GM10266 (cell line): ENCODE results near the gene SLC16A10.

ENCODE experiments used
- DNase-seq: peaks from one replicate; pipeline ENCODE4 v3.0.0; 2012; ENCODE audit errors: extremely low spot score
- CTCF ChIP-seq: IDR thresholded peaks from 2 replicates; pipeline ENCODE4 v1.5.1; 2012; ENCODE audit warnings: mild to moderate bottlenecking, low read depth; ENCODE audit not compliant: control insufficient read depth, insufficient read depth; ENCODE audit errors: missing control alignments

The SLC16A10 gene

GRCh38 chr6:111208933-111209332 lies 121.6 kb downstream of the SLC16A10 start:
- no peak for TF ChIP-seq CTCF
- DNase-seq, result no peak

DNA sequence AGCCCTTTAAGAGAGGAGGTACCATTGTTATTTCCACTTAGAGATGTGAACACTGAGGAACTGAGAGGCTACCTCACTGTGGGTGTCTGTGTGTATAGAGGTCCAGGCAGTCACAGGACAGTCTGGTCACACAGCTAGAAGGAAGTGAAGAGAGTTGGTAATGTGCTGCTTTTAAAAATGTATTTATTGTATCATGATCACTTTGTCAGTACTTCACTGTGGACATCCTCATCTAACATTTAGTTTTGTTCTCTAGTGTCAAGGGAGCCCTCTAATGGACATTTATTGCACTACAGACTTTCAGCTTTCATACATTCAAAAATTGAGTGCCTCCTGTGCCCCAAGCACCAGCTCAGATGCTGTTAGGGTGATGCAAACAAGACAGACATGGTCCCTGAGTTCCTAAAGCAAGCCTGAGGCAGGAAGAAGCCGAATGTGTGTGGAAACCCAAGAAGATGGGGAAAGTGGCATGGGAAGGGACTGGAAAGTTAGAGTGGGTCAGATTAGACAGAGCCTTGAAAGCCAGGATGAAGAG lies 123.0 kb downstream of the SLC16A10 start:
- peak; percentile 67 for TF ChIP-seq CTCF
- DNase-seq, result peak; percentile 59

- no peak for TF ChIP-seq CTCF
- no peak for DNase-seq
These were observed 124.2 kb downstream of the SLC16A10 start for GRCh38 chr6:111211411-111212030.

DNA sequence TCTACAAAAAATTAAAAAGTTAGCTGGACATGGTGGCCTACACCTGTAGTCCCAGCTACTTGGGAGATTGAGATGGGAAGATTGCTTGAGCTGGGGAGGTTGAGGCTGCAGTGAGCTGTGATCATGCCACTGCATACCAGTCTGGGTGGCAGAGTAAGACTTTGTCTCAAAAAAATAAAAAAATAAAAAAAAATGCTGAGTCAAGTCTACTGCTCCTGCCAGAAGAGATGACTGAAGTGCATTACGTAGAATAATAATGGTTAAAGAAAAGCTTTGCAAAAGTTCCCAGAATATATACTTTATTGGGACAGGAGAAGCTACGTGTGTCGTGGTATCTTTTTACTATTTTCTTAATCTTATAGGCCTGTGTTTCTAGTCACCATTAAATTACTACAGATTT lies 125.3 kb downstream of the SLC16A10 start:
- no peak for TF ChIP-seq CTCF
- no peak for DNase-seq

GRCh38 chr6:111215131-111215530 lies 127.8 kb downstream of the SLC16A10 start:
- no peak for DNase-seq
- no peak for TF ChIP-seq CTCF

- no peak for DNase-seq
- TF ChIP-seq CTCF, result no peak
These were observed 132.5 kb downstream of the SLC16A10 start for GRCh38 chr6:111219785-111220184.

- no peak for TF ChIP-seq CTCF
- no peak for DNase-seq
These were observed 133.2 kb downstream of the SLC16A10 start for GRCh38 chr6:111220383-111221031.
